HG03103 (cell line): ENCODE data around the gene GOLGA6L2.
"Not testable (repeated sequence)": the region's sequence is repeated elsewhere in the genome, so short reads cannot be mapped to it uniquely, and the experiment has no call there.

ENCODE experiments used
- ATAC-seq: cut with Tn5 transposase; IDR thresholded peaks from one replicate; pipeline ENCODE4 v1.9.1; 2021; ENCODE audit warnings: low read depth; ENCODE audit not compliant: unreplicated experiment

The GOLGA6L2 gene

GRCh38 chr15:23447107-23447500 lies at the start of gene GOLGA6L2:
Gene GOLGA6L2 (minus strand): TSS chr15:23447243. CDS start chr15:23447181, 62 bp downstream.
- ATAC-seq = no peak

DNA sequence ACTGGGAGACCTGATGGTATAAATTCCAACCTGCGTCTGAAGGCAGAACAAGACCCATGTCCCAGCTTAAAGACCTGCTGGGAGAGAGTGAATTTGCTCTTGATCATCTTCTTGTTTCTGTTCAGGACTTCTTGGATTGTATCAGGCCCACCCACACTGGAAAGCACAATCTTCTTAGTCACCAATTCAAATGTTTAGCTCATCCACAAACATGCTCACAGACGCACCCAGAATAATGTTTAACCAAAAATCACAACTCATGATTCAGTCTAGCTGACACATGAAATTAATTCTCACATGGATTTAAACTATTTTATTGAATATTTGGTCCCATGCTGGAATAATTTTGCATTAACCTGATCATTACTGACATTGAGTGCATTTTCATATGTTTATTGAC lies 37.8 kb upstream of the GOLGA6L2 start:
- no peak for ATAC-seq

GRCh38 chr15:23483821-23484299 lies 36.8 kb upstream of the GOLGA6L2 start:
- ATAC-seq = no peak

DNA sequence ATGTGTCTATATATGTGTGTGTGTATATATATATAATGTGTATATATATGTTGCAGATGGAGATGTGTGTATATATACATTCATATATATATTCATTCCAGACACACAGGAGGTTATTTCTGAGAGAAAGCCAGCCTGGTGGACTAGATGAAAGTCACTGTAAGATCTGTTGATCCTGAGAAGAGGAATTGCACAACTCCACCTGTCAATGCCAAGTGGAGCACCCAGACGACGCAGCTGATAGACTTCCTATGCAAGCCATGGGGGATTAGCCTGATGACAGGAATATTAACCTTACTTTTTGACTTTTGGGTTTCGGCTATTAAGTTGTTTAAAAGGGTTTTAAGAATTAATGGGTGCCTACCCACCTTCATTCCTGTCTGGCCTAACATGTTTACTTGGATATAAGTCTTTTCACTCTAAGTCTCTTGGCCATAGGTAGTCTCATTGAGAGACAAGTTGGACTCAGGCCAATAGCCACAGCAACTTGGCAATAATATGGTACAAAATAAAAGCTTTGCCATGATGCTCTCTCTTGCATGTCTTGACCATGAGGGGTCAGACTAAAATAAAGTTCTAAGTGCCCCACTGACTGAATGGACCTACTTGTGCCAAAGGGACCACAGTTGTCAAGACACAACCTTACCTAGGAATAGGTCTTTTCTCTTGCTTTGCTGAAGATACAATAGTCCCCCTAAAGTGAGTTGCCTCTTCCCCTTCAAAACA lies 35.9 kb upstream of the GOLGA6L2 start:
- ATAC-seq = no peak

- no peak for ATAC-seq
These were observed 35.2 kb upstream of the GOLGA6L2 start for GRCh38 chr15:23482228-23482627.

GRCh38 chr15:23477920-23478319 lies 30.9 kb upstream of the GOLGA6L2 start:
- ATAC-seq = no peak

DNA sequence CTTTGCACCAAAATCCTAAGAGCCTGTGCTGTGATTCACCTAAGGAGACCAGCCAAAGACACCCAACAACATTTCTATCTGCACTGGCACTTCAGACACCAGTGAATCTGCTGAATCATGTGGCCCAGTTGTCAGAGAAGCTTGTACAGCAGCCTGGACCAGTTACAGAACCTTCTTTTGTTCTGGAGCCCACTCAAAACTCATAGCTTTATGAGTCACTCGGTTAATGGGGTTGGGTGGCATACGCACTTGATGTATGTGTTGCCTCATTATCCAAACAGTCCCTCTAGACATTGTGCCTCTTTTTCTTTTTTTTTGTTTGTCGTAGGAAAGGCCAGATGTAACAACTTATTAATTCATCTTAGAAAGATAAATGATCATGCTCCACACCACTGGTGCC lies 25.6 kb upstream of the GOLGA6L2 start:
- ATAC-seq = no peak

- ATAC-seq = no peak
These were observed 25.0 kb upstream of the GOLGA6L2 start for GRCh38 chr15:23472033-23472432.

DNA sequence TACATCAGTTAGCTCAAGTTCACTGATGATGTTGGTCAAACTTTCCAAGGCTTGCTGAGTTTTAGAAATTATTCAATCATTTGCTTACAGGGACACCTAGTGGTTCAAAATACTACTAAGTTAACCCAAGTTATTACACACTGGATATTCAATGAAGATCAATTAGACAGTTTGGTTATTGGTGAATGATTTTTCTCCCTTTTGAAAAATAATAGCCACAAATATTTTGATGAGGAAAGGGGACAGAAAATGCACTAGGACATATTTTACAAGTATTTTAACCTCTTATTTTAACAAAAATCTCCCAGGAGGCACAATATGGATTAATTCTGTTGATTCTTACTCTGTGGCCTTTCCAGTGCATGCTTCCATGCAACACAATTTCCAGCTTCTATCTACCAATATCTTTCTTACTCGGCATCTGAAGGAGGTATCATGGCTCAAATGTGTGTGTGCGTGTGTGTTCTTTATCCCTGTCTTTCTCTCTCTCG lies 20.1 kb upstream of the GOLGA6L2 start:
- peak; percentile 56 for ATAC-seq

DNA sequence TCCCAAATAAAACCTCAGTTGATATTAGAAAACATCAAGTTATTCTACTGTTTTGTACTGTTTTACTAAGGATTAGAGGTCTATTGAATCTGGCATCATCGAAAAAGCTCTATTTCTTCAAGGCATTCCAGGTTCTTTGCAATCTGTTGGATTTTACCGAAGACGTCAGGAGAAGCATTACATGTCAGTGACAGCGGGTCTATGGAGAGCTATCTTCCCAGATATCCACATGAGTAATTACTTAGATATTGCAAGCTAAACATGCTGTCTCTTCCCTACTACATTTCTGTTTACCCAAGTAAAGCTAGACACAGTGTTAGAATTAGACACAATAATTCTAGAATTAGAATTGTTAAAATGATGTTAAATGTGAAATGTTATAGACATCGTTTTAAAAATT lies 10.8 kb upstream of the GOLGA6L2 start:
- no peak for ATAC-seq

- ATAC-seq = no peak
These were observed 582 bp downstream of the GOLGA6L2 start for GRCh38 chr15:23446215-23447106.

DNA sequence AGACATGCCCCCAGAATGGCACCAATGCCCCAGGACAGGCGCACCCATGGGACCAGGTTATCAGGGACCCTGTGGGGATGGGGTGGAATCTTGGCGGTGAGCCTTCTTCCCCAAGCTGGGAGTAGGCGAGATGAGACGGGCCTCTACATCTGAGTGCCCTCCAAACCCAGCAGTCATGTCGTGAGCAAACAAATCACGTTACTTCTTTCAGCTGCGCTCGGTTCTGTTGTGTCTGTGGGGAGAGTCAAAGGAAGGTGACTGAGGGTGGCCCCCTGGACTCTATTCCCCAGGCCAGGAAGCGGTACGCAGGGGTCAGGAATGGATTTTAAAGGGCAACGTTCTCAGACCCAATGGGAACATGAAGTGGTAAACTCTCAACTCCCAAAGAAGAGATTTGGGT lies 2.8 kb downstream of the GOLGA6L2 start:
- ATAC-seq = no peak

DNA sequence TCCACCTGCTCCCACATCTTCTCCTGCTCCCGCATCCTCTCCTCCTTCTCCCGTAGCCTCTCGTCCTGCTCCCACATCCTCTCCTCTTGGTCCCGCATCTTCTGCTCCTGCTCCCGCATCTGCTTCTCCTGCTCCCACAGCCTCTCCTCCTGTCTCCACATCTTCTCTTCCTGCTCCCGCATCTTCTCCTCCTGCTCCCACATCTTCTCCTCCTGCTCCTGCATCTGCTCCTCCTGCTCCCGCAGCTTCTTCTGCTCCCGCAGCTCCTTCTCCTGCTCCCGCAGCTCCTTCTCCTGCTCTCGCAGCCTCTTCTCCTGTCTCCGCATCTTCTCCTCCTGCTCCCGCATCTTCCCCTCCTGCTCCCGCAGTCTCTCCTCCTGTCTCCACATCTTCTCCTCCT lies 5.8 kb downstream of the GOLGA6L2 start:
- ATAC-seq = no peak

DNA sequence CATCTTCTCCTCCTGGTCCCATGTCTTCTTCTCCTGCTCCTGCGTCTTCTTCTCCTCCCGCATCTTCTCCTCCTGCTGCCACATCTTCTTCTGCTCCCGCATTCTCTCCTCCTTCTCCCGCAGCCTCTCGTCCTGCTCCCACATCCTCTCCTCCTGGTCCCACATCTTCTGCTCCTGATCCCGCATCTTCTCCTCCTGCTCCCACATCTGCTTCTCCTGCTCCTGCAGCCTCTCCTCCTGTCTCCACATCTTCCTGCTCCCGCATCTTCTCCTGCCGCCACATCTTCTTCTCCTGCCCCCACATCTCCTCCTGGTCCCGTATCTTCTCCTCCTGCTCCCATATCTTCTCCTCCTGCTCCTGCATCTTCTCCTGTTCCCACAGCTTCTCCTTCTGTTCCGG lies 6.4 kb downstream of the GOLGA6L2 start:
- no peak for ATAC-seq

DNA sequence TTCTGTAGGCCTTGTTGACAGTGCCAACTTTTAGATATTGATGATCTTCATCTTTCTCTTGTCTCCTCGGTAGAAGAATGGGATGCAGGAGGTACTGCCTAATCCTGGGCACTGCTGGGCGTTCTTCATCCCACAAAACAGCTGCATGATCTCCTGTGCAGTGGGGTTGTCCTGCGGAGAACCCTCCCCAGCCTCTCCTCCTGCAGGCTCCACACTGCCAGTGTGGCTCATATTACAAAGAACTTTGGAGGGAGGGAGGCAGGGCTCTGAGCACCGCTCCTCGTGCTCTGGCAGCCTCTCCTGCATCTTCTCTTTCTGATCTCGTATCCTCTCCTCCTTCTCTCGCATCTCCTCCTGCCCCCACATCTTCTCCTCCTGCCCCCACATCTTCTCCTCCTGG lies 7.5 kb downstream of the GOLGA6L2 start:
- no peak for ATAC-seq

DNA sequence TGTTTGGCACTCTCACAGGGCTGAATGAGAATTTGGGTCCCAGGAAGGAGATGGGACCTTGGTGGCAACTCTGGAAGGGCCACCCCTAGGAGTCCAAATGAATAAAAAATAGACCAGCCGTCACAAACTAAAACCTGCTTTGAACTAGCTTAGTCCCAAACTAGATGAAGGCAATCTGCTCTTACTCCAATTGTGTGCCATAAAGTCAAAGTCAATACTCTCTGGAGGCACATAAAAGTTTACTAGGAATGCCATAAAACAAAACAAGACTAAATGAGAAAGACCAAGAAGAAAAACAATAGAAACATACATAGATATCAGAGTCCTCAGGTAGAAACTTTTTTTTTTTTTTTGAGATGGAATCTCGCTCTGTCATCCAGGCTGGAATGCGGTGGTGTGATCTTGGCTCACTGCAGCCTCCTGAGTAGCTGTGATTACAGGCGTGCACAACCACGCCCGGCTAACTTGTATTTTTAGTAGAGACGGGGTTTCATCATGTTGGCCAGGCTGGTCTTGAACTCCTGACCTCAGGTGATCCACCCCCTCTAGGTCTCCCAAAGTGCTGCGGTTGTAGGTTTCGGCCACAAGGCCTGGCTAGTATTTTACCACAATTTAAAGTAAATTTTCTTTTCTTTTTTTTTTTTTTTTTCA lies 8.1 kb downstream of the GOLGA6L2 start:
- no peak for ATAC-seq

GRCh38 chr15:23437673-23438072 lies 9.4 kb downstream of the GOLGA6L2 start:
- ATAC-seq = no peak

GRCh38 chr15:23437146-23437545 lies 9.9 kb downstream of the GOLGA6L2 start:
- ATAC-seq = no peak

DNA sequence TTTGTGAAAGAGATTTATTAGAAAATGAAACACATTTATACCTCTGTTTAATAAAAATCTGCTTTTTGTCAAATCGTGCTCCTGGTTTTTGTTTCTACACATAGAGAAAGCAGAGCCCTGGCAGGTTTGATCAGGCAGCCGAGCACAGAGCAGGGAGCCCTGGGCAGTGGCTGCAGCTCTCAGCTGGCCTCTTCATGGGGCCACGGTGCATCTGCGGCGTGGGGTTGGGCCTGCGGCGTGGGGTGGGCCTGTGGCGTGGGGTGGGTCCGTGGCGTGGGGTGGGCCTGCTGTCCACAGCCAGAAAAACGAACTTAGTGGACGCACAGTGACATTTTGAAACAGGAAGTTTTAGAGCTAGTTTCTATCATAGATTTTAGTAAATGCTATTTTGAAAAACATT lies 10.6 kb downstream of the GOLGA6L2 start:
- ATAC-seq = no peak

DNA sequence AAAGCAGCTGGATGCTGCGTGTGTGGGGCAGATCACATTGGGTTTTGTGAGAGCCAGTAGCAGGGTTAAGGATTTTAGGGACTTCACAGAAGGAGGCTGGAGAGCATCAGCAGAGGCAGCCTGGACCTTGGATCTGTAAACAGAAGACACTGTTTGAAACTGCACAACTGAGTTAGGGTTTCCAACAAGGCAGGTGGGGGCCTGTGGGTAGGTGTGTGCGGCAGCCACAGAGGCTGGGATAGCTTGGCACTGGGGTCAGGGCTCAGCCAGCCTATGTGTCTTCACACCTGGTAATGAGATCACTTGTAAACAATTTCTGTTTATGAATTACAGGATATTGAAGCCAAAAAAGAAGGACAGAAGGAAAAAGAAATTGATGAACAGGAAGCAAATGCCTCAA lies 12.3 kb downstream of the GOLGA6L2 start:
- not testable (repeated sequence) for ATAC-seq

DNA sequence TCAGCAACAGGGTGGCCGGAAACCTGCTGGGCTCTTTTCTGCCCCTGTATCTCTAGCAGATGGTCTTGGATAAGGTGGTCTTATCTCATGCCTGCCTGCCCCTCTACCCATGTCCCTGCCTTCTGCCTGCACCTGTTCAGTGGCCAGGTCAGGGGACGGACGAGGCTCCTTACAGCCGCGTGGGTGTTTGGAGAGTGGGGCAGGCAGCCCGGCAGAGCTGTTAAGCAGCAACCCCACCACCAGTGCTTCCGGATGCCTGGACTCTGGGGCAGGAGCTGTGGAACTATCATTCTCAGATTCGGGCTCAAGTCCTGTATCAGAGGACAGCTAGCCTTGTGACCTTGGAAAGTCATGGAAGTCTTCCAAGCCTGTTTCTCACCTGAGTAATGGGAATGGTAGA lies 21.7 kb downstream of the GOLGA6L2 start:
- not testable (repeated sequence) for ATAC-seq
